ENCODE measurements around the gene FOXR1. TPM values are rescaled to one million over a fixed set of nuclear protein-coding genes. Genes with fewer than 3 reads are reported as not detected.
A peak's percentile ranks its signal among the peaks of the same experiment; 100 is the strongest.
"Not testable (repeated sequence)": the region's sequence is repeated elsewhere in the genome, so short reads cannot be mapped to it uniquely, and the experiment has no call there.

FOXR1 gene
- total RNA-seq, 3 donors from 2014 or later (not counting 1 experiment from before 2014, with no cell fraction given) = not detected

- Mint-ChIP-seq H3K4me3 (no peak overlapping the region), H3K9me3 (no peaks in the 10 kb centered on the region), H3K27me3 (ENCODE audit: low read depth in 2 of 2) (no peaks in the 10 kb centered on the region), H3K4me1 (peaks cover 17 to 32% of the 10 kb centered on the region in 2 donors), H3K36me3 (no peaks in the 10 kb centered on the region), H3K27ac (peak overlapping the region; percentile 54 to 99)
- WGBS (ENCODE audit: insufficient coverage) = 81% methylated on average over 7 of the region's 8 CpGs
- Histone ChIP-seq H3K27me3 (ENCODE audit: control insufficient read depth, insufficient read depth, low read length) (no peaks in the 10 kb centered on the region), H3K36me3 (ENCODE audit: control insufficient read depth, insufficient read depth, low read length) (peaks cover 53% of the 10 kb centered on the region), H3K4me3 (ENCODE audit: low read length) (no peak overlapping the region), H3K27ac (ENCODE audit: low read length) (no peak overlapping the region), H3K9me3 (ENCODE audit: control insufficient read depth, insufficient read depth, low read length) (no peaks in the 10 kb centered on the region), H3K4me1 (ENCODE audit: control insufficient read depth, insufficient read depth, low read length) (peaks cover 30% of the 10 kb centered on the region)
- DNase-seq (peak in 1 of 2 donors; percentile 24), ATAC-seq (no peak)
- intact Hi-C loops (cut with micrococcal nuclease) = loop anchor here (5.0 kb wide), 3 partner anchors 42 to 192 kb away; partner anchors contain the start of genes CBL, DPAGT1 and HYOU1
- TF ChIP-seq CTCF (IDR thresholded peaks at IDR 0.05) = no peak
These were observed 43.6 kb downstream of the FOXR1 start for GRCh38 chr11:119015054-119015611.

- Mint-ChIP-seq H3K27me3 (ENCODE audit: low read depth in 2 of 2) (no peaks in the 10 kb centered on the region), H3K4me3 (peak overlapping the region; percentile 99), H3K27ac (peak overlapping the region; percentile 99), H3K4me1 (peaks cover 18 to 27% of the 10 kb centered on the region in 2 donors), H3K9me3 (no peaks in the 10 kb centered on the region), H3K36me3 (no peaks in the 10 kb centered on the region)
- Histone ChIP-seq H3K36me3 (ENCODE audit: control insufficient read depth, insufficient read depth, low read length) (peaks cover 52% of the 10 kb centered on the region), H3K4me3 (ENCODE audit: low read length) (no peak overlapping the region), H3K27ac (ENCODE audit: low read length) (peak overlapping the region; percentile 94), H3K27me3 (ENCODE audit: control insufficient read depth, insufficient read depth, low read length) (no peaks in the 10 kb centered on the region), H3K9me3 (ENCODE audit: control insufficient read depth, insufficient read depth, low read length) (no peaks in the 10 kb centered on the region), H3K4me1 (ENCODE audit: control insufficient read depth, insufficient read depth, low read length) (peaks cover 33% of the 10 kb centered on the region)
- TF ChIP-seq CTCF (IDR thresholded peaks at IDR 0.05) = no peak
- intact Hi-C loops (cut with micrococcal nuclease) = loop anchor here (5.0 kb wide), 3 partner anchors 41 to 191 kb away; partner anchors contain the start of genes CBL, DPAGT1 and HYOU1
- ATAC-seq (no peak), DNase-seq (no peak)
- WGBS (ENCODE audit: insufficient coverage) = 82% methylated on average over 13 of the region's 14 CpGs
These were observed 44.9 kb downstream of the FOXR1 start for GRCh38 chr11:119016216-119017009.

GRCh38 chr11:119017377-119017776 is 45.8 kb downstream of the FOXR1 start:
- Histone ChIP-seq H3K4me3 (ENCODE audit: low read length) (peak overlapping the region; percentile 93), H3K36me3 (ENCODE audit: control insufficient read depth, insufficient read depth, low read length) (peaks cover 53% of the 10 kb centered on the region), H3K4me1 (ENCODE audit: control insufficient read depth, insufficient read depth, low read length) (peaks cover 33% of the 10 kb centered on the region), H3K27ac (ENCODE audit: low read length) (peak overlapping the region; percentile 94)
- not testable (repeated sequence) for H3K9me3 ChIP-seq (ENCODE audit: control insufficient read depth, insufficient read depth, low read length); H3K27me3 Mint-ChIP-seq (ENCODE audit: low read depth in 2 of 2); H3K9me3 Mint-ChIP-seq; ATAC-seq; H3K27me3 ChIP-seq (ENCODE audit: control insufficient read depth, insufficient read depth, low read length); H3K36me3 Mint-ChIP-seq
- intact Hi-C loops (cut with micrococcal nuclease) = loop anchor here (5.0 kb wide), 3 partner anchors 40 to 190 kb away; partner anchors contain the start of genes CBL, DPAGT1 and HYOU1
- 2% methylated on average over 9 of the region's 10 CpGs for WGBS (ENCODE audit: insufficient coverage)
- H3K4me1 Mint-ChIP-seq = peaks cover 18 to 27% of the 10 kb centered on the region in 2 donors
- peak overlapping the region; percentile 99 for H3K27ac Mint-ChIP-seq
- peak in 1 of 2 donors; percentile 40 for DNase-seq
- peak overlapping the region; percentile 99 for H3K4me3 Mint-ChIP-seq
